GM12878 (cell line): ENCODE measurements around the gene KLK12. TPM values are rescaled to one million over a fixed set of nuclear protein-coding genes. Genes with fewer than 3 reads are reported as not detected.

ENCODE experiments used
- ATAC-seq: fragments of 200-7000 bp; cut with Tn5 transposase; 3 replicates; pipeline ENCODE4 v1.9.1; 2020; ENCODE audit warnings: mild to moderate bottlenecking, moderate library complexity
- BruUV-seq: library from RNA; stranded (reverse); fragments of 400-500 nt; replicated peaks from 2 replicates; lab custom pipeline; 2021; lab: Mats Ljungman, UMichigan
- CTCF ChIA-PET: fragments of 300-600 bp; sonication (Branson Sonifier 250); formaldehyde crosslinking; extraction: SDS; loops from one replicate; lab custom pipeline; 2021; ENCODE audit warnings: inconsistent platforms; lab: Yijun Ruan, JAX
- POLR2A ChIA-PET: fragments of 350-600 bp; formaldehyde crosslinking; extraction: SDS; loops from one replicate; lab custom pipeline; 2021; ENCODE audit warnings: inconsistent platforms; lab: Charles Lee
- RAD21 ChIA-PET: fragments of 300-600 bp; sonication (Branson Sonifier 250); formaldehyde crosslinking; loops from one replicate; lab custom pipeline; 2023; ENCODE audit warnings: antibody characterized with exemption; ENCODE audit not compliant: unreplicated experiment; lab: Charles Lee
- SMC1A ChIA-PET: fragments of 300-600 bp; sonication (Branson Sonifier 250); formaldehyde crosslinking; loops from one replicate; lab custom pipeline; 2023; ENCODE audit not compliant: unreplicated experiment, uncharacterized antibody; lab: Charles Lee
- DNase-seq: peaks from one replicate; pipeline ENCODE4 v3.0.0-alpha.2; 2011; ENCODE audit warnings: low read depth, low spot score
- FAIRE-seq: peaks from 3 replicates; lab custom pipeline; 2011; peaks lifted over from hg19 to GRCh38; lab: Jason Lieb, UNC
- H2AFZ ChIP-seq: 2 replicates; pipeline ENCODE4 v1.6.0; 2011; ENCODE audit warnings: low read depth, low read length, control low read depth; ENCODE audit not compliant: control insufficient read depth
- H3K27ac ChIP-seq: 2 replicates; pipeline ENCODE4 v1.5.1; 2011; ENCODE audit warnings: control low read depth; ENCODE audit not compliant: control insufficient read depth, insufficient read depth
- H3K27me3 ChIP-seq, 2 experiments: replicated peaks in 1 of 2; 2 replicates each; pipeline versions ENCODE4 v1.6.0 to v1.6.1; 2011; ENCODE audit warnings: low read length in 1 of 2; ENCODE audit not compliant: control insufficient read depth in 2 of 2, insufficient read depth in 2 of 2
- H3K36me3 ChIP-seq, 2 experiments: 2 replicates each; pipeline ENCODE4 v1.5.1; 2011; ENCODE audit warnings: low read length in 1 of 2; ENCODE audit not compliant: control insufficient read depth in 2 of 2, insufficient read depth in 2 of 2
- H3K4me1 ChIP-seq: 2 replicates; pipeline ENCODE4 v1.6.1; 2011; ENCODE audit warnings: mild to moderate bottlenecking, low read length, moderate library complexity, mixed read lengths; ENCODE audit not compliant: control insufficient read depth, insufficient read depth
- H3K4me2 ChIP-seq: 2 replicates; pipeline ENCODE4 v1.6.0; 2011; ENCODE audit warnings: control low read depth; ENCODE audit not compliant: control insufficient read depth, insufficient read depth
- H3K4me3 ChIP-seq: fragments of 200-600 bp; sonication (generic); 2 replicates; pipeline ENCODE4 v1.5.1; 2016
- H3K79me2 ChIP-seq: 2 replicates; pipeline ENCODE4 v1.6.0; 2011; ENCODE audit warnings: low read length; ENCODE audit not compliant: control insufficient read depth, insufficient read depth
- H3K9ac ChIP-seq: 2 replicates; pipeline ENCODE4 v1.8.0; 2011; ENCODE audit warnings: low read length, control low read depth, mixed read lengths; ENCODE audit not compliant: control insufficient read depth, insufficient read depth
- H3K9me3 ChIP-seq: replicated peaks from 3 replicates; pipeline ENCODE4 v1.5.1; 2011; ENCODE audit warnings: mild to moderate bottlenecking, low read length; ENCODE audit not compliant: control insufficient read depth, insufficient read depth
- H4K20me1 ChIP-seq: 2 replicates; pipeline ENCODE4 v1.6.0; 2011; ENCODE audit not compliant: control insufficient read depth, insufficient read depth
- KLF5 ChIP-seq: fragments of 450-650 bp; IDR thresholded peaks from 2 replicates; pipeline ENCODE4 v1.6.1; 2014; ENCODE audit warnings: mild to moderate bottlenecking; ENCODE audit not compliant: partially characterized antibody
- STAT1 ChIP-seq: fragments of 450-650 bp; conservative IDR thresholded peaks from 2 replicates; pipeline ENCODE4 v1.6.1; 2014; ENCODE audit warnings: antibody characterized with exemption, mild to moderate bottlenecking
- WRNIP1 ChIP-seq: IDR thresholded peaks from 2 replicates; pipeline ENCODE4 v1.6.1; 2011; ENCODE audit warnings: low read depth, low read length, improper control_type of control experiment, borderline replicate concordance
- YBX1 ChIP-seq: fragments of 450-650 bp; IDR thresholded peaks from 2 replicates; pipeline ENCODE4 v1.6.1; 2016; ENCODE audit warnings: antibody characterized with exemption
- WGBS: methylation state at CpG from one replicate; pipeline ENCODE4 v1.1.6; 2016; ENCODE audit warnings: low lambda C conversion rate; ENCODE audit not compliant: insufficient replicate concordance, insufficient coverage; ENCODE audit errors: missing lambda C conversion rate; 5-methylcytosine and 5-hydroxymethylcytosine counted together
- in situ Hi-C: fragments of 300-500 bp; cut with MboI; formaldehyde crosslinking; loops from 9 replicates; pipeline ENCODE4 v1.14.3; 2018; ENCODE audit warnings: mixed read lengths
- intact Hi-C: fragments of 100-400 bp; cut with micrococcal nuclease; formaldehyde crosslinking; loops from one replicate; pipeline ENCODE4 v1.14.2; 2022; ENCODE audit not compliant: unreplicated experiment
- polyA plus RNA-seq, 11 experiments: library from polyadenylated mRNA; depleted of rRNA in 4 of 11; unstranded in 6 of 11; stranded (reverse) in 5 of 11; fragments of >200 nt; fragmentation: Nextera tagmentation in 4 of 11; fragmentation: Illumina TruSeq in 1 of 11; extraction: Ambion mirVana in 4 of 11; extraction: Trizol in 1 of 11; gene quantifications; 1 replicate in 1 of 11; 2 replicates in 10 of 11; pipeline versions ENCODE4 v1.2.1 to v1.2.3, GENCODE V29; 2011 to 2016; ENCODE audit warnings: inconsistent platforms in 2 of 11, missing spikeins in 2 of 11, low read depth in 1 of 11
- total RNA-seq, 4 experiments: library from RNA; depleted of rRNA in 3 of 4; stranded (reverse); fragments of >200 nt in 3 of 4; fragmentation: Illumina TruSeq in 1 of 4; extraction: Trizol in 1 of 4; gene quantifications; 2 replicates each; pipeline versions ENCODE4 v1.2.1 to v1.2.3, GENCODE V29; 2013 to 2021
- TF ChIP-seq, protein P1 (sequence below), 3 experiments: IDR thresholded peaks in 2 of 3; conservative IDR thresholded peaks in 1 of 3; 2 replicates each; pipeline ENCODE4 v1.5.1; 2011; ENCODE audit warnings: low read depth in 3 of 3, low read length in 3 of 3, mild to moderate bottlenecking in 3 of 3, control low read depth in 2 of 3, moderate library complexity in 2 of 3, inconsistent platforms in 1 of 3, mixed read lengths in 1 of 3; ENCODE audit not compliant: control insufficient read depth in 2 of 3, insufficient read depth in 1 of 3; ENCODE audit errors: extremely low read depth in 1 of 3

Gene KLK12
- total and polyA plus RNA-seq, 10 of the 15 experiments (the other 5 are each of a cell fraction or from before 2014, with no cell fraction given), result not detected

DNA sequence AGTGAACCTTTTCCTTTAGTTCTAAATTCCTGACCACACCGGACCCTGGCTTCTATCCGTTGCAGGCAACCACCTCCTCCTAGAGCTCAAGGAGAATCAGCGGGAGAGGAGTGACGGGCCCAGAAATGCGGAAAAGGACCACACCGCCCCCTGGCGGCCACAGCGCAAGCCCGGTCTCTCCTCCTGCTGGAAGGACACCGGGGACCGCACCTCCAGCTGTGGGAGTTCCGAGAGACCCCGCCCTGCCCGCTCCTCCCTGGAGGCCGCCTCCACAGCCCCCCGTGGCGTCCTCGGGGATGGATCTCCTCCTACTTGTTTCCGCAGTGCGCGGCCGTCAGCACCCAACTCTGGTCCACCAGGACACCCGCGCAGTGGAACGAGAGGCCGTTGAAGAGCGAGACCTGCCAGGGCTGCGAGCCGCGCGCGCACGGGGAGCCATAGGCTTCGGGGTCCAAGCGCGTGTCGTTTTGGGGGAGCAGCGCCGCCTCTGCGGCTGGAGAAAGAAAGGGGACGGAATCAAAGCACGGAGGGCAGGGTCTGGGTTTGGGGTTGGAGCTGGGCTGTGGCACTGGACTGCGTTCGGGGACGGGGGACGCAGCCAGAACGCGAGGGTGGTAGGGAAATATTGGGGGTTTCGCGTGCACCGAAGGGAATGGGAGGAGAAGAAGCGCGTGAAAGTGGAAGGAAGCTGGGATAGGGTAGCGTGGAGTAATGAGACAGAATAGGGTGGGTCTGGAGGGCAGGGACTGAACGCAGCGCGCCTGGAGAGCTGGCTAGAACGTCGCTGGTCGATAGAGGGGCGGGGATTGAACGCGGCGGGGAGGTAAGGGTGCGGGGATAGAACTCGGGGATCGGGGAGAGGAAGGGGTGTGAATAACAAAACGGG, 17.8 kb downstream of the KLK12 start:
- FAIRE-seq, result no peak
- H3K4me2 ChIP-seq, result no peak overlapping the region

More for the DNA sequence above, 17.8 kb downstream of the KLK12 start:
- WGBS, result 37% methylated on average over 53 of the region's 68 CpGs
- H3K9ac ChIP-seq, result no peak overlapping the region
- TF ChIP-seq YBX1 (no peak), WRNIP1 (no peak), STAT1 (no peak), KLF5 (no peak)
- TF ChIP-seq, protein P1, sequence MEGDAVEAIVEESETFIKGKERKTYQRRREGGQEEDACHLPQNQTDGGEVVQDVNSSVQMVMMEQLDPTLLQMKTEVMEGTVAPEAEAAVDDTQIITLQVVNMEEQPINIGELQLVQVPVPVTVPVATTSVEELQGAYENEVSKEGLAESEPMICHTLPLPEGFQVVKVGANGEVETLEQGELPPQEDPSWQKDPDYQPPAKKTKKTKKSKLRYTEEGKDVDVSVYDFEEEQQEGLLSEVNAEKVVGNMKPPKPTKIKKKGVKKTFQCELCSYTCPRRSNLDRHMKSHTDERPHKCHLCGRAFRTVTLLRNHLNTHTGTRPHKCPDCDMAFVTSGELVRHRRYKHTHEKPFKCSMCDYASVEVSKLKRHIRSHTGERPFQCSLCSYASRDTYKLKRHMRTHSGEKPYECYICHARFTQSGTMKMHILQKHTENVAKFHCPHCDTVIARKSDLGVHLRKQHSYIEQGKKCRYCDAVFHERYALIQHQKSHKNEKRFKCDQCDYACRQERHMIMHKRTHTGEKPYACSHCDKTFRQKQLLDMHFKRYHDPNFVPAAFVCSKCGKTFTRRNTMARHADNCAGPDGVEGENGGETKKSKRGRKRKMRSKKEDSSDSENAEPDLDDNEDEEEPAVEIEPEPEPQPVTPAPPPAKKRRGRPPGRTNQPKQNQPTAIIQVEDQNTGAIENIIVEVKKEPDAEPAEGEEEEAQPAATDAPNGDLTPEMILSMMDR (IDR thresholded peaks at IDR 0.05 in 2 of 3, conservative IDR thresholded peaks at IDR 0.05 in 1 of 3; ENCODE audit: control insufficient read depth in 2 of 3, extremely low read depth in 1 of 3, insufficient read depth in 1 of 3, low read depth in 3 of 3, low read length in 3 of 3), result peak; percentile 3 to 14 (median 11); a peak in 1 of 6 replicates
- no peaks in the 10 kb centered on the region for H3K79me2 ChIP-seq
- no peaks in the 10 kb centered on the region; a peak in 3 of 4 replicates for H3K27me3 ChIP-seq
- H4K20me1 ChIP-seq, result no peaks in the 10 kb centered on the region
- ChIA-PET SMC1A (no interaction called here), CTCF (no interaction called here), POLR2A (no interaction called here), RAD21 (no interaction called here)
- BruUV-seq, result no TSS peak
- no peaks in the 10 kb centered on the region for H3K36me3 ChIP-seq
- in situ Hi-C loops, result no loop called here
- no peaks in the 10 kb centered on the region; the same call in 2 of the 3 replicates for H3K9me3 ChIP-seq
- intact Hi-C loops, result no loop called here
- H3K27ac ChIP-seq, result no peak overlapping the region
- no peak overlapping the region for H2AFZ ChIP-seq
- no peaks in the 10 kb centered on the region for H3K4me1 ChIP-seq
- no peak for ATAC-seq
- no peak for DNase-seq
- H3K4me3 ChIP-seq, result no peak overlapping the region
